Activated CD4-positive, alpha-beta T cell treated with anti-CD3 and anti-CD28 coated beads for 48 hours (primary cell): Measurements from ENCODE around the gene ZNF385C.

Source experiments
- DNase-seq: peaks from one replicate; pipeline ENCODE4 v3.0.0-alpha.2; 2020

Gene ZNF385C

DNA sequence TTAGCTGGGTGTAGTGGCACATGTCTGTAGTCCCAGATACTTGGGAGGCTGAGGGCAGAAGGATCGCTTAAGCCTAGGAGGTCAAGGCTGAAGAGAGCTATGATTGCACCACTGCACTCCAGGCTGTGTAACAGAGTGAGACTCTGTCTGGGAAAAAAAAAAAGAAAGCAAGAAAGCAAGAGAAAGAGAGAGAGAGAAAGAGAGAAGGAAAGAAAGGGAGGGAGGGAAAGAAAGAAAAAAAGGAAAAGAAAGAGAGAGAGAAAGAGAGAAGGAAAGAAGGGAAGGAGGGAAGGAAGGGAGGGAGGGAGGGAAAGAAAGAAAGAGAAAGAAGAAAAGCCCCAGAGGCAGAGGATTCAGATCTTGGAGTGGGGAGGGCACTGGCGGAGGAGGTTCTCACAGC lies 7.7 kb upstream of the ZNF385C start:
- DNase-seq, result no peak

DNA sequence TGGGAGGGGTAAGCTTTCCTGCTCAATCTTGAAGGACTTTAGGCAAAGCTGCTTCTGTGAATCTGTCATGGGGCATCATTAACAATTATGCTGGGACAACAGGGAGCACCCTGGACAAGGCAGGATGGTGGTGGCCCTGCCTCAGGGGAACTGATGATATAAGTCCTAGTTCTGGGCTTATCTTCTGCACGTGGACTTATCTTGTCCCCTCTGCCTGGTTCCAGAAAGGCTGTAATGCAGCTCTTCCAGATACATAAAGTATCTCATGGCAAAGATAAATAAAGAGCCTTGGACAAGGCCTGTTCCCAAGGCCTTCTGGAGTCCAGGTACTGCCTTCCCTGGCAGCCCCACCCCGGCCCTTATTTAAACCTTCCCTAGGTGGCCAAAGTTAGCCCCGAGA lies 6.0 kb upstream of the ZNF385C start:
- DNase-seq, result no peak

DNA sequence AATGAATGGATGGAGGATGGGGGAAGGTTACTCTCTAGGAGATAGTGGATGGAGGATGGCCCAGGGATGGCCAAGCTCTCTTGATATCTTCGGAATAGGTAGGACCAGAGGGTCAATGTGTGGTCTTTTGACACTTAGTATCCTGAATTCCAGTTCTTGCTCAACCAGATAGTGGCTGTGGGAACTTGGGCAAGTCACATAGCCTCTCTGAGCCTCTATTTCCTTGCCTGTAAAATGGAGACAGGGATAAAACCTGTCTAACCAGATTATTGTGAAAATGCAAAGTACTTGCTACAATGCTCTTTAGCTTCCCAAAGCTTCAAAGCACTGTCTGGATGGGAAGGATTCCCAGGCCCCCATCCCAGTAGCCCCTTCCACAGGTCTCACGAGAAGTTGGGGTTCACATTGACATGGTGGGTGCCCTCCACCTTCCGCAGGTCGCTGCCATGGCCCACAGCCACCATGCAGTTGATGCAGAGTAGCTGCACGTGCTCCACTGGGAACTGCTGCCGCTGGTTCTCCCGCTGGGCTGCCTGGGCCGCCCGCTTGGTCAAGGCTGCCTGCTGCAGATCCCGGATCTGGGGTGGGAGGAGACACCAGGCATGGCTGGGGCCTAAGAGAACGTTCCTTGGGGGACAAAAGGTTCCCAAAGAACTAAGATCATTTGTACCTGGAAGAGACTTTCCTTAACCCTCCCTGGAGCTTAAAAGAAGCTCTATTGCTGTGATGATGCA lies 5.1 kb upstream of the ZNF385C start:
- DNase-seq, result no peak

- DNase-seq, result peak; percentile 87
Measured at GRCh38 chr17:42101513-42102292, 3.4 kb upstream of the ZNF385C start.

GRCh38 chr17:42098730-42099399 lies 592 bp upstream of the ZNF385C start:
- no peak for DNase-seq

DNA sequence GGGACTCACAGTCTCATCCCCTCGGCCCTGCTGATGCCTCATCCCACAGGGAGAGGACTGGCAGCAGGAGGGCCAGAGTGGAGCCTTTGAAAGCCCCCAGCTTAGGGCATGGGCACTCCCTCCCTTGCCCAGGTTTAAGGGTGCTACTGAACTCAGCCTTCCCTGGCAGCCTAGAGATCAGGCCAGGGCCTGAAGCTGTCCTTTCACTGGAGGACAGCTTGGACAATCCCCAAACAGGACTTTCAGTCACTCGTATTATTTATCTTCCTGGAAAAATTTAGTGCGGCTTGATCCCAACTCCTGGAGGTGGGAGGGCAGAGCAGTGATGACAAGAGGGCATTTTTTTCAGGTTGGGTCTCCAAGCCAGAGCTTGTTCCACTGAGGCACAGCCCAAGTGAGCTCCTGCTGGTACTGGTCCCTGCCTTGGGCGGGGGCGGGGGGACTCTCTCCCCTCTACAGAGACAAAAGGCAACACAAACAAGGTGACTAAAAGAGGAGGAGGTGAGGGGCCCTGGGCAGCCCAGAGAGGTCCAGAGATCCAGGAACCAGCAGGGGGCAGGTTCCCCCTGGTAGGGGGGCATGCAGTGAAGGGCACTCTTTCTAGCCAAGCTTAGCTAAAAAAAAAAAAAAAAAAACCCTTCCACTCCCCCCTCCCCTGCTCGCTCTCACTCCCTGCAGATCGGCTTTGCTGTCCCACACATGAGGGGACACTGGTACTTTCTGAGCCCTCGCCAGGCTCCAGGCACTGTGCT lies 1.7 kb downstream of the ZNF385C start:
- DNase-seq, result no peak

- DNase-seq, result no peak
Measured at GRCh38 chr17:42094375-42095069, 3.8 kb downstream of the ZNF385C start.

- DNase-seq, result no peak
Measured at GRCh38 chr17:42092939-42093338, 5.3 kb downstream of the ZNF385C start.

DNA sequence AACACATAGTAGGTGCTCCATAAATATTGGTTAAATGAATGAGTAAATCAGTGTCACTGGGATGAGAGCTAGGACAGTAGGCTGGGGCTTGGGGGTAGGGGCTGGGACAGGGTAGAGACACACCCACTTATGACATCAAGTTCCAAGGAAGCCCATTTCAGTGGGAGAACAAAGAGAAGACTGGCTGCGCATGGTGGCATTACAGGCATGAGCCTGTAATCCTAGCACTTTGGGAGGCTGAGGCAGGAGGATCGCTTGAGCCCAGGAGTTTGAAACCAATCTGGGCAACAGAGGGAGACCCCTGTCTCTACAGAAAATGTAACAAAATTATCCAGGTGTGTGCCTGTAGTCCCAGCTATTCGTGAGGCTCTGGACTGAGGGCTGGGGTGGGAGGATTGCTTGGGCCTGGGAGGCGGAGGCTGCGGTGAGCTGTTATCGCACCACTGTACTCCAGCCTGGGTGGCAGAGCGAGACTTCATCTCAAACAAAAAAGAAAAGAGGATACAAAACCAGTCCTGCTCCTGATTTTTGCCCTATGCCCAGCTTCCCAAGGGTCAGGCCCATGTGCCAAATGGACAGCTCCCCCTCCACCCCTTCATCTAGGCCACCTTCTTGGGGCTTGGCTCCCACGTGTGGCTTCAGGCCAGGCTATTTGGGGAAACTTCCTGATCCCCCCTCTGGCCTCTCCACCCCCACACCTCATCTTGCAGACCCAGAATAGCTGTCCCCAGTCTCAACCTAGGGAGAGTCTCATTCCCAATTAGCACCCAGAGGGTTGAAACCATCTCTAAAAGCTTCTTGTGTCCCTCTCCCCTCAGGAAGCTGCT lies 7.1 kb downstream of the ZNF385C start:
- no peak for DNase-seq

- no peak for DNase-seq
Measured at GRCh38 chr17:42088736-42089135, 9.5 kb downstream of the ZNF385C start.

DNA sequence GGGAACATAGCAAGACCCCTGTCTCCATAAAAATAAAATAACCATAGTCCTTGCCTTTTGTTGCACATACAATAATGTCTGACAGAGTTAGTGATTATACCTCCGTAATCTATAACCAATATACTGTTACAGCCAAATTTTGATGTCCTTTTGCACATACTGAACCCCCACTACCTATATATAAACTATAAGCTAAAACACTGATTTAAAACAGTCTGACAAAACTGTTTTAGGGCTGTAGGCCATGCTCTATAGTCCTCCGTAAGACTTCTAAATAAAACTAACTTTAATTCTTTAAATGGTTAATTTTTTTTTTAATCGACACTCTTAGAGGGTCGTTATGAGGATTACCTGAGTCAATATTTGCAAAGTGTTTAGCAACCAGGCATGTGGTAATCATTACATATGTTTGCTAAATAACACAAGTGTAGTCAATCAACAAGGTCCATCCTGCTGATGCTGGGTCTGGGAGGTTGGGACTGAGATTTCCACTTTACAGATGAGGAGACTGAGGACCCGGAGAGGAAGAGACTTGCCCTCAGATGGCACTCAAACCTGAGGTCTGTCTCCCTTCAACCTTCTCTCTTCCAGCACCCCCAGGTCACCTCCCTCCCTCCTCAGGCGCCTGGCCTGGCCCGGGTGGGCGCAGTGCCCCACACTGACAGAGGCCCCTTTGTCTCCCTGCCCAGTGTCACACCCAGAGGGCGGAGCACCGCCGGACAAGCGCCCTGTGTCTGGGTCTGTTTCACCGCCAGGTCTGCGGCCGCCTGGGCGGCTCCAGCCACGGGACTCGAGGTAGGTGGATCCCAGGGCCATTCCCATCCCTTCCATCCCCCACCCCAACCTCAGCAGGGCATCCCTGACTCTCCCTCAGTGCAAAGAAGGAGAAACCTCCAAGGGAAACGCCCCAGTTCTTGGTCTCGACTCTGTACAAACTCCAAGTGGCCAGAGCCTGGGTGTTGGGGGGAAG lies 10.3 kb downstream of the ZNF385C start:
- DNase-seq, result no peak

DNA sequence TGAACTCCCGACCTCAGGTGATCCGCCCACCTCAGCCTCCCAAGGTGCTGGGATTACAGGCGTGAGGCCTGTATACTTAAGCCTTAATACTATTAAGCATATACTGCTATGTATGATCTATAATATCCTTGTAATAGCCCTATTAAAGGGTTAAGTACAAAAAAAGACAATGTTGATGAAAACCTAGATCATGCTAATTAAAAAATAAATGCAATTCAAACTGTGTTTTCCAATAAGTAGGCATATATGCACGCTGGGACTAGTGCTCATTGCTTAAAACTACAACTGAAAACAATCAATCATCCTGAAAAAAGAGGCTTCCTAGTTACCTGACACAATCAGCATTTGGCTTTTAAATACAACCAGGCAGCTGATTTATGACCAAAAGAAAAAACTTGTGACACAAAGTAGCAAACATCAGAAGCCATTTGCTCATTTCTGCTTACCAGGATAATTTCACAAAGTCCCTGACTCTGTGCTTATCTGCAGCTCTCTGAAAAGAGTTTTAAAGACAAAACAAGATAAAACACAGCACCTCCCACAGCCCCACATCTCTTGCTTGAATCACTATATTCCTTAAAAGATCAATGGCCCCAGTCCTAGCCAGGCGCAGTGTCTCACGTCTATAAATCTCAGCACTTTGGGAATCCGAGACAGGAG lies 11.1 kb downstream of the ZNF385C start:
- DNase-seq, result no peak

DNA sequence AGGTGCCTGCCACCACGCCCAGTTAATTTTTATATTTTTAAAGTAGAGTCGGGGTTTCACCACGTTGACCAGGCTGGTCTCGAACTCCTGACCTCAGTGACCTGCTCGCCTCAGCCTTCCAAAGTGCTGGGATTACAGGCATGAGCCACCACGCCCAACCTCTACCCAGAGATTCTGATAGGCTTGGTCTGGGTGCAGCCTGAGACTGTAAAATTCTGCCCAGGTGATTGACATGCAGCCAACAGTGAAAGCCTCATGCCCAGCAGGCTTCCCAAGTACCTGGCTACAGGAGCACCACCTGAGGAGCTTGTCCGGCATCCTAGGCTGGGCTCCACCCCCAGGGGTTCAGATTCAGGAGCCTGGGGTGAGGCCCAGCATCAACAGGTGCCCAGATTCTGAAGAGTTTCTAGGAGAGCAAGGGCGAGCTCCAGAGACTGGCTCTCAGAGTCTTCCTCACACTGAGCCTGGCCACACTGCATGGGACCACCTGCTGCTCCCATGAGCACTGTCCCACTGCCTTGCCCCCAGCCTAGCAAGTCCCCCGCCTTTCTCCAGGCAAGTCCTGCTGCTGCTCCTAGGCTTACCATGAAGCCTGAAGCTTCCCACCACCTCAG lies 16.6 kb downstream of the ZNF385C start:
- DNase-seq, result no peak

GRCh38 chr17:42079541-42079940 lies 18.7 kb downstream of the ZNF385C start:
- no peak for DNase-seq

GRCh38 chr17:42078396-42079043 lies 19.8 kb downstream of the ZNF385C start:
- DNase-seq, result no peak

DNA sequence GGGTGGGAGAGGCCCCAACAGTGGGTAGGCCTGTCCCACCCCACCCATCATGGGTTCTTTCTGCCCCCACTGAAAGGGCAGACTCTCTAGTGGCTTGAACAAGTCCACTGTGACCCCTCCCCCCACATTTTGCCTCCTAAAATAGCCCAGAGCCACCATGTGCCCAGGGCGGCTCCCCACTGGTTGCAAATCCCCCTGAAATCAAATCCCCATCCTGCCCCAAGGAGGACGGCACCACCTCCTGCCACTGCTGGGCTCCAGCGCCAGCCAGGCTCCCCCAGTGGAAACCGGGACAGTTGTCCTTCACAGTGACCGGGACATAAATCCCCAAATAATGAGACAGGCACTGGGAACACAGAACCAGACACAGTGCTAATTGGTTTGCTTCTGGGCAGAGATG lies 20.5 kb downstream of the ZNF385C start:
- no peak for DNase-seq

DNA sequence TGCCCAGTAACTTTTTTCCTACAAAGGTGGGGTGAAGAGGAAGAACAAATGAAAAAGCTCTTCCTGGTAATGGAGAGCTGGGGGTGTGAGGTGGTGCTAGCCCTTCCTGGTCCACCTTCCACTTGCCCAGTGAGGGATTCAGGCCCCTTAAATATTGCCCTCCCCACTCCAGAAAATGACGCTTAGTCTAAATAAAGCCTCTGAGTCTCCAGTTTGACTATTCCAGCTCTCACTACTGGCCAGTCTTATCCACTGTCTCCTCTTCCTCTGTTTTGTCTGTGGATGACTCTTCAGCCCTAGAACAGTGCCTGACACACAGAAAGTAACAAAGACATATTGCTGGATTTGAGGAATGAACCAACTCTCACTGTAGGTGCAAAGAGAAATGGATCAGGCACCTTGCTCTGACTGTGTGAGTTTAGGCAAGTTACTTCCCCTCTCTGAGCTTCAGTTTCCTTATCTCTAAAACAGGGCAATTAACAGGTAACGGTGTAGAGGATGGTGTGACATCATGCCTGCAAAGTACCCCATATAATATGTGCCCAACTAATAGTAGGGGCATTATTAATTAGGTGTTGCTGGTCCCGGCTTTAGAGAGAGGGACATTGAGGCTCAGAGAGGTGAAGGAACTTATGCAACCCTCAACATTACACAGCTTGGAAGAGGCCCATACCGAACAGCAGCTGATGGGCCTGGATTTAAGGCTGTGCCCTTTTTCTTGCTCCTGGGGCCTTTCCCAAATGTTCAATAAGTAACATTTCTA lies 21.3 kb downstream of the ZNF385C start:
- no peak for DNase-seq

DNA sequence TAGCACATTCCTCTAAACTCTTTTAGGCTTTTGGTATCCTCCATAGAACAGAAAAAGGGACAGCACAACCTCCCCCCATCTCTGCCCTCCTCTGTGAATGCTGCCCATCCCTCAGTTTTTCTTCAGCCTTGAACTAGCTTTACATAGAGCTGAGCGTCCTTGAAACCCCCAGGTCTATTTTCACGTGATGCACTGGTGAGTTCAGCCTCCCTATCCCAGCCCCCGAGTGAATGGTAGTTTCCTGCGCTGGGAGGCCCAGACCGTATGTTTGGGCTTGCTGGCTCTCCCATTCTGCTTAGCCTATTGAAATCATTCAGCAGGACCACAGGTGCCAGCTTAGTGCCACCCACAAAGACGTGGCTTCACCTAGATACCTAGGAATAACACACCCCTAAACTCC lies 22.5 kb downstream of the ZNF385C start:
- DNase-seq, result no peak
